HEK293T (cell line): ENCODE measurements around the gene ELF3.

Source experiments
- BHLHE40 ChIP-seq: fragments of 450-650 bp; IDR thresholded peaks from 2 replicates; pipeline ENCODE4 v1.6.1; 2016; ENCODE audit warnings: mild to moderate bottlenecking, moderate library complexity, borderline replicate concordance
- ELF4 ChIP-seq: fragments of 450-650 bp; IDR thresholded peaks from 2 replicates; pipeline ENCODE4 v1.6.1; 2017; ENCODE audit warnings: antibody characterized with exemption
- FOXA1 ChIP-seq: fragments of 450-650 bp; IDR thresholded peaks from 2 replicates; pipeline ENCODE4 v1.6.1; 2016; ENCODE audit warnings: mild to moderate bottlenecking
- FOXK2 ChIP-seq: fragments of 450-650 bp; IDR thresholded peaks from 2 replicates; pipeline ENCODE4 v1.6.1; 2016; ENCODE audit warnings: mild to moderate bottlenecking
- FOXM1 ChIP-seq: fragments of 450-650 bp; IDR thresholded peaks from 2 replicates; pipeline ENCODE4 v1.6.1; 2017; ENCODE audit warnings: mild to moderate bottlenecking, borderline replicate concordance
- HDGF ChIP-seq: fragments of 450-650 bp; IDR thresholded peaks from 2 replicates; pipeline ENCODE4 v1.6.1; 2017; ENCODE audit warnings: antibody characterized with exemption, borderline replicate concordance
- L3MBTL2 ChIP-seq: fragments of 450-650 bp; conservative IDR thresholded peaks from 2 replicates; pipeline ENCODE4 v1.6.1; 2016; ENCODE audit warnings: mild to moderate bottlenecking
- LEF1 ChIP-seq: fragments of 450-650 bp; IDR thresholded peaks from 2 replicates; pipeline ENCODE4 v1.6.1; 2017; ENCODE audit warnings: mild to moderate bottlenecking, borderline replicate concordance
- NFRKB ChIP-seq: fragments of 450-650 bp; IDR thresholded peaks from 2 replicates; pipeline ENCODE4 v1.6.1; 2016; ENCODE audit warnings: mild to moderate bottlenecking, moderate library complexity
- PKNOX1 ChIP-seq: fragments of 450-650 bp; IDR thresholded peaks from 2 replicates; pipeline ENCODE4 v1.6.1; 2016
- SP1 ChIP-seq: fragments of 450-650 bp; IDR thresholded peaks from 2 replicates; pipeline ENCODE4 v1.6.1; 2017
- SUZ12 ChIP-seq: fragments of 450-650 bp; IDR thresholded peaks from 2 replicates; pipeline ENCODE4 v1.6.1; 2016; ENCODE audit warnings: mild to moderate bottlenecking
- ZNF384 ChIP-seq: fragments of 450-650 bp; IDR thresholded peaks from 2 replicates; pipeline ENCODE4 v1.6.1; 2016

GRCh38 chr1:201985355-201985754, 25.0 kb upstream of the ELF3 start:
- TF ChIP-seq BHLHE40 (no peak), SP1 (no peak), FOXK2 (no peak), SUZ12 (no peak), LEF1 (no peak), PKNOX1 (no peak), L3MBTL2 (no peak), FOXA1 (no peak), ZNF384 (no peak), HDGF (no peak), FOXM1 (no peak), ELF4 (no peak), NFRKB (no peak)
